Gastroesophageal sphincter (tissue), 3 donors: ENCODE results near the gene TMEM181.

Experiments used
- CTCF ChIP-seq, 4 experiments: fragments of 200-600 bp in 2 of 4; fragments of 450-650 bp in 2 of 4; sonication (generic) in 1 of 4; IDR thresholded peaks; one replicate each; pipeline ENCODE4 v1.5.1; 2017 to 2019; ENCODE audit warnings: antibody characterized with exemption in 4 of 4, mild to moderate bottlenecking in 2 of 4, moderate library complexity in 2 of 4
- EP300 ChIP-seq: sonication (generic); formaldehyde crosslinking; IDR thresholded peaks from one replicate; pipeline ENCODE4 v1.6.1; 2017; ENCODE audit warnings: antibody characterized with exemption, mild to moderate bottlenecking
- POLR2A ChIP-seq, 2 donors: fragments of 450-650 bp; IDR thresholded peaks; one replicate each; pipeline ENCODE4 v1.6.1; 2017; ENCODE audit warnings: antibody characterized with exemption in 2 of 2, mild to moderate bottlenecking in 2 of 2, moderate library complexity in 1 of 2
- POLR2AphosphoS5 ChIP-seq: sonication (generic); formaldehyde crosslinking; IDR thresholded peaks from one replicate; pipeline ENCODE4 v1.6.1; 2017; ENCODE audit warnings: antibody characterized with exemption

- no peak for TF ChIP-seq CTCF (IDR thresholded peaks at IDR 0.05)
- TF ChIP-seq EP300, result no peak
- TF ChIP-seq POLR2A (IDR thresholded peaks at IDR 0.05), result no peak
- no peak for TF ChIP-seq POLR2AphosphoS5
Observed at GRCh38 chr6:158529629-158530028, 30.3 kb upstream of the TMEM181 start.
